ENCODE data around the gene PRR20A. TPM values are rescaled to one million over a fixed set of nuclear protein-coding genes. Genes with fewer than 3 reads are reported as not detected.
"Not testable (repeated sequence)": the region's sequence is repeated elsewhere in the genome, so short reads cannot be mapped to it uniquely, and the experiment has no call there.

Gene PRR20A
- total RNA-seq, 2 donors from 2014 or later: not detected

DNA sequence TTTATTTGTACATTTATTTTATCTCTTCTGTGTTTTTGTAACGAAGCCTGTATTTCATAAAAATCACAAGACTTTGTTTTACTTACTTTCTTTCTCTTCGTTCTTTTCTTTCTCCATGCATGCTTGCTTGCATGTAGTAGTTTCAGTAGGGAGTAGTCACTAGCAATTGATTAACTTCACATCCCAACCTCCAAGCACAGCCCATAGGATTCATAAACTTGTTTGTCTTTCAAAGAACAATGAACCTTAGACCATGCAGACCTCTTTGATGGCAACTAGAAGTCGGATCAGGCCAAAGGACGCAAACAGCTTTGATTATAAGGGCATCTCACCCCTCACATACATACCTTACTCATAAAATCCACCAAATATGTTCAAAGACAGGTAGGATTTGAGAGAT is 3.1 kb upstream of the PRR20A start:
- H3K27ac ChIP-seq: no peak overlapping the region
- no peak for DNase-seq (ENCODE audit: low spot score)
- H3K9me3 ChIP-seq: no peaks in the 10 kb centered on the region
- no peaks in the 10 kb centered on the region for H3K36me3 ChIP-seq
- no peaks in the 10 kb centered on the region for H3K4me1 ChIP-seq (replicated peaks)
- no peaks in the 10 kb centered on the region for H3K27me3 ChIP-seq (replicated peaks; ENCODE audit: insufficient read depth)
- TF ChIP-seq POLR2AphosphoS5 (IDR thresholded peaks at IDR 0.05) (no peak), POLR2A (IDR thresholded peaks at IDR 0.05) (no peak)
- TF ChIP-seq, protein P1, sequence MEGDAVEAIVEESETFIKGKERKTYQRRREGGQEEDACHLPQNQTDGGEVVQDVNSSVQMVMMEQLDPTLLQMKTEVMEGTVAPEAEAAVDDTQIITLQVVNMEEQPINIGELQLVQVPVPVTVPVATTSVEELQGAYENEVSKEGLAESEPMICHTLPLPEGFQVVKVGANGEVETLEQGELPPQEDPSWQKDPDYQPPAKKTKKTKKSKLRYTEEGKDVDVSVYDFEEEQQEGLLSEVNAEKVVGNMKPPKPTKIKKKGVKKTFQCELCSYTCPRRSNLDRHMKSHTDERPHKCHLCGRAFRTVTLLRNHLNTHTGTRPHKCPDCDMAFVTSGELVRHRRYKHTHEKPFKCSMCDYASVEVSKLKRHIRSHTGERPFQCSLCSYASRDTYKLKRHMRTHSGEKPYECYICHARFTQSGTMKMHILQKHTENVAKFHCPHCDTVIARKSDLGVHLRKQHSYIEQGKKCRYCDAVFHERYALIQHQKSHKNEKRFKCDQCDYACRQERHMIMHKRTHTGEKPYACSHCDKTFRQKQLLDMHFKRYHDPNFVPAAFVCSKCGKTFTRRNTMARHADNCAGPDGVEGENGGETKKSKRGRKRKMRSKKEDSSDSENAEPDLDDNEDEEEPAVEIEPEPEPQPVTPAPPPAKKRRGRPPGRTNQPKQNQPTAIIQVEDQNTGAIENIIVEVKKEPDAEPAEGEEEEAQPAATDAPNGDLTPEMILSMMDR (IDR thresholded peaks at IDR 0.05): no peak
- intact Hi-C loops (cut with DNase I): no loop called here
- no peak overlapping the region for H3K4me3 ChIP-seq
- WGBS: 47% methylated on average over 4 of the region's 4 CpGs

DNA sequence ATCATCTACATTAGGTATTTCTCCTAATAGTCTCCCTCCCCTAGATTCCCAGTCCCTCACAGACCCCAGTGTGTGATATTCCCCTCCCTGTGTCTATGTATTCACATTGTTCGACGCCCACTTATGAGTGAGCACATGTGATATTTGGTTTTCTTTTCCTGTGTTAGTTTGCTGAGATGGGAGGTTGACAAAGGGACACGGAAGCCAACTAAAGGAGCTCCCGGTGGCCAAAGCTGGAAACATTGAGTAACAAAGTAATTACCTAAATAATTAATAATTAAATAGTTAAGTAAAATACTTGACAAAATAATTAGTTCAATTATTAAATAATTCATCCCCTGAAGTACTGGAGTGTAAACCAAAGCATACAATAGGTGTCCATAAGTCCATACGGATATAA is 1.7 kb upstream of the PRR20A start:
- Histone ChIP-seq H3K27ac (no peak overlapping the region), H3K9me3 (no peaks in the 10 kb centered on the region), H3K4me3 (no peak overlapping the region), H3K36me3 (no peaks in the 10 kb centered on the region), H3K27me3 (replicated peaks; ENCODE audit: insufficient read depth) (no peaks in the 10 kb centered on the region), H3K4me1 (replicated peaks) (no peaks in the 10 kb centered on the region)
- no peak for DNase-seq (ENCODE audit: low spot score)
- 93% methylated on average over 5 of the region's 5 CpGs for WGBS
- TF ChIP-seq POLR2AphosphoS5 (IDR thresholded peaks at IDR 0.05): no peak
- TF ChIP-seq, protein P1 (IDR thresholded peaks at IDR 0.05): no peak
- TF ChIP-seq POLR2A (IDR thresholded peaks at IDR 0.05): no peak
- intact Hi-C loops (cut with DNase I): no loop called here

DNA sequence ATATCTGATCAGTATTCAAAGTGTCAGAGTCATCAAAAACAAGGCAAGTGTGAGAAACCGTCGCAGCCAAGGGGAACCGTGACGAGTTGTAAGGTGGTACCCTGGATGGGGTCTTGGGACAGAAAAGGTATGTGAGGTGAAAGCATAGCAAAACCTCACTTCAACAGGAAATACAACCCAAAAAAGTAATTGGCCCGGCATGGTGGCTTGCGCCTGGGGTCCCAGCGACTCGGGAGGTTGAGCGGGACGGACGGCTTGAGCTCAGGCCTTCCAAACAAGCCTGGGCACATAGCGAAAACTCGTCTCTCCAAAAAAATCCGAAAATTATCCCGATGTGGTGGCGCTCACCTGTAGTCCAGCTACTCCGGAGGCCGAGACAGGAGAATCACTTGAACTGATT is 937 bp upstream of the PRR20A start:
- H3K4me1 ChIP-seq (replicated peaks); H3K4me3 ChIP-seq; H3K27ac ChIP-seq; H3K36me3 ChIP-seq; intact Hi-C loops (cut with DNase I); DNase-seq (ENCODE audit: low spot score); H3K9me3 ChIP-seq; H3K27me3 ChIP-seq (replicated peaks; ENCODE audit: insufficient read depth): not testable (repeated sequence)
- 98% methylated on average over 7 of the region's 18 CpGs for WGBS

DNA sequence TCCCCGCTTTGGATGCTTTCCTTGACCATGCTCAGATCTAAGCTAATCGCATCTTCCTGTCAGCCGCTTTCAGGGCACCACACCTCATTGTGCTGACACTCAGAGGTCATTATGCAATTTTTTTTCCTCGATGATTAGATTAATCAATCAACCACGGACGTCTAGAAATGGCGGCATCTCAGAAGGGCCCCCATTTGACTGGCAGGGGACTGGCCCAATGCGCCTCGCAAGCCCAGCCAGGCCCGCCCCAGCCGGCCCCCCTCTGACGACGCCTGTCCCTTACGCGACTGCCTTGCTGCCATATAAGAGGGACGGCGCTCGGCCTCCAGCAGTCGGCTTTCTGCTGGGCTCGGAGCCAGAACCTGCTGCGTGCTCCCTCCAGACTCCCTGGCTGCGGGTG is 6.5 kb downstream of the PRR20A start, which contains the start of gene PRR20B:
TSS of gene PRR20B (plus strand) at position 301 of the 400 bp plus-strand sequence. CDS start 387 bp downstream, outside the sequence.
- H3K27ac ChIP-seq; H3K9me3 ChIP-seq; H3K4me3 ChIP-seq; intact Hi-C loops (cut with DNase I); H3K4me1 ChIP-seq (replicated peaks); H3K27me3 ChIP-seq (replicated peaks; ENCODE audit: insufficient read depth); H3K36me3 ChIP-seq; DNase-seq (ENCODE audit: low spot score): not testable (repeated sequence)
- WGBS: no CpG with 5 or more reads among the region's 22 CpGs

DNA sequence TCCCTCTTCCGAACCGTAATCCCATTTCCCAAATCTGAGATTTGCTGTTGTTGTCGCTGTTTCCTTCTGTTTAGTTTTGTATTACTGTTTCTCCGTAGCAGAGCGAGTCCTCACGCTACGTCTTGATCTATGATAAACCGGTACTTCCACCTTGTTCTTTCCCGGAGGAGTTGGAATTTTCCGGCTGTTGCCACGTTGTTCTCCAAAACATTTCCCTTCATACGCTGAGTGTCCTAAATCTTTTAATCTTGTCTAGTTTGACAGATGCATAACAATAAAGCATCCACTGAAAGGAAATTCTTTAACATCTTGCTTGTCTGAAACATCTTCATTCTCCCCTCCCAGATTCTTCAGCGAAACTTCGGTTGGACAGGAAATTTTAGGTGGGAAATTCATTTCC is 7.4 kb downstream of the PRR20A start:
- H3K4me3 ChIP-seq; H3K27me3 ChIP-seq (replicated peaks; ENCODE audit: insufficient read depth); H3K4me1 ChIP-seq (replicated peaks); intact Hi-C loops (cut with DNase I); H3K9me3 ChIP-seq; H3K27ac ChIP-seq; DNase-seq (ENCODE audit: low spot score); H3K36me3 ChIP-seq: not testable (repeated sequence)
- WGBS: 93% methylated on average over 10 of the region's 14 CpGs

DNA sequence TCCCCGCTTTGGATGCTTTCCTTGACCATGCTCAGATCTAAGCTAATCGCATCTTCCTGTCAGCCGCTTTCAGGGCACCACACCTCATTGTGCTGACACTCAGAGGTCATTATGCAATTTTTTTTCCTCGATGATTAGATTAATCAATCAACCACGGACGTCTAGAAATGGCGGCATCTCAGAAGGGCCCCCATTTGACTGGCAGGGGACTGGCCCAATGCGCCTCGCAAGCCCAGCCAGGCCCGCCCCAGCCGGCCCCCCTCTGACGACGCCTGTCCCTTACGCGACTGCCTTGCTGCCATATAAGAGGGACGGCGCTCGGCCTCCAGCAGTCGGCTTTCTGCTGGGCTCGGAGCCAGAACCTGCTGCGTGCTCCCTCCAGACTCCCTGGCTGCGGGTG is 13.0 kb downstream of the PRR20A start, which contains the start of gene PRR20C:
TSS of gene PRR20C (plus strand) at position 301 of the 400 bp plus-strand sequence. CDS start 387 bp downstream, outside the sequence.
- H3K4me1 ChIP-seq (replicated peaks); H3K9me3 ChIP-seq; H3K27me3 ChIP-seq (replicated peaks; ENCODE audit: insufficient read depth); H3K4me3 ChIP-seq; H3K27ac ChIP-seq; H3K36me3 ChIP-seq; intact Hi-C loops (cut with DNase I); DNase-seq (ENCODE audit: low spot score): not testable (repeated sequence)
- no CpG with 5 or more reads among the region's 22 CpGs for WGBS

DNA sequence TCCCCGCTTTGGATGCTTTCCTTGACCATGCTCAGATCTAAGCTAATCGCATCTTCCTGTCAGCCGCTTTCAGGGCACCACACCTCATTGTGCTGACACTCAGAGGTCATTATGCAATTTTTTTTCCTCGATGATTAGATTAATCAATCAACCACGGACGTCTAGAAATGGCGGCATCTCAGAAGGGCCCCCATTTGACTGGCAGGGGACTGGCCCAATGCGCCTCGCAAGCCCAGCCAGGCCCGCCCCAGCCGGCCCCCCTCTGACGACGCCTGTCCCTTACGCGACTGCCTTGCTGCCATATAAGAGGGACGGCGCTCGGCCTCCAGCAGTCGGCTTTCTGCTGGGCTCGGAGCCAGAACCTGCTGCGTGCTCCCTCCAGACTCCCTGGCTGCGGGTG is 19.6 kb downstream of the PRR20A start, which contains the start of gene PRR20D:
TSS of gene PRR20D (plus strand) at position 301 of the 400 bp plus-strand sequence. CDS start 387 bp downstream, outside the sequence.
- DNase-seq (ENCODE audit: low spot score); H3K36me3 ChIP-seq; H3K27me3 ChIP-seq (replicated peaks; ENCODE audit: insufficient read depth); intact Hi-C loops (cut with DNase I); H3K4me1 ChIP-seq (replicated peaks); H3K9me3 ChIP-seq; H3K27ac ChIP-seq; H3K4me3 ChIP-seq: not testable (repeated sequence)
- WGBS: no CpG with 5 or more reads among the region's 22 CpGs

DNA sequence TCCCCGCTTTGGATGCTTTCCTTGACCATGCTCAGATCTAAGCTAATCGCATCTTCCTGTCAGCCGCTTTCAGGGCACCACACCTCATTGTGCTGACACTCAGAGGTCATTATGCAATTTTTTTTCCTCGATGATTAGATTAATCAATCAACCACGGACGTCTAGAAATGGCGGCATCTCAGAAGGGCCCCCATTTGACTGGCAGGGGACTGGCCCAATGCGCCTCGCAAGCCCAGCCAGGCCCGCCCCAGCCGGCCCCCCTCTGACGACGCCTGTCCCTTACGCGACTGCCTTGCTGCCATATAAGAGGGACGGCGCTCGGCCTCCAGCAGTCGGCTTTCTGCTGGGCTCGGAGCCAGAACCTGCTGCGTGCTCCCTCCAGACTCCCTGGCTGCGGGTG is 26.2 kb downstream of the PRR20A start, which contains the start of gene PRR20E:
TSS of gene PRR20E (plus strand) at position 301 of the 400 bp plus-strand sequence. CDS start 387 bp downstream, outside the sequence.
- no CpG with 5 or more reads among the region's 22 CpGs for WGBS
- H3K27me3 ChIP-seq (replicated peaks; ENCODE audit: insufficient read depth); H3K9me3 ChIP-seq; H3K4me3 ChIP-seq; H3K36me3 ChIP-seq; H3K4me1 ChIP-seq (replicated peaks); DNase-seq (ENCODE audit: low spot score); intact Hi-C loops (cut with DNase I); H3K27ac ChIP-seq: not testable (repeated sequence)
